Measurements from ENCODE around the gene FCN1. TPM values are rescaled to one million over a fixed set of nuclear protein-coding genes. Genes with fewer than 3 reads are reported as not detected.
"Not testable (repeated sequence)": the region's sequence is repeated elsewhere in the genome, so short reads cannot be mapped to it uniquely, and the experiment has no call there.

FCN1 gene
- total and polyA plus RNA-seq, 2 of the 8 experiments (the other 6 are each of a cell fraction or from before 2014, with no cell fraction given): not detected

DNA sequence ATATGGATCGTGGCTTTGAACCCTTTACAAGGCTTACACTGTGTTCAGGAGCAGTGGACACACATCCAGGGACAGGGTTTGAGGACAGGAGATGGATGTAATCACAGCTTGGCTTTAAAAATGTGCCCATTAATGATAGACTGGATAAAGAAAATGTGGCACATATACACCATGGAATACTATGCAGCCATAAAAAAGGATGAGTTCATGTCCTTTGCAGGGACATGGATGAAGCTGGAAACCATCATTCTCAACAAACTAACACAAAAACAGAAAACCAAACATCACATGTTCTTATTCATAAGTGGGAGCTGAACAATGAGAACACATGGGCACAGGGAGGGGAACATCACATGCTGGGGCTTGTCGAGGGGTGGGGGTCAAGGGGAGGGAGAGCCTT is 60.3 kb downstream of the FCN1 start:
- not testable (repeated sequence) for H4K8ac ChIP-seq (ENCODE audit: extremely low read depth, insufficient read depth, low read length); H3K79me1 ChIP-seq (ENCODE audit: low read depth, low read length); H2BK12ac ChIP-seq (ENCODE audit: low read depth, low read length); FAIRE-seq; H2BK120ac ChIP-seq (replicated peaks; ENCODE audit: low read depth, low read length); H3K27ac ChIP-seq (ENCODE audit: low read depth, low read length); H4K5ac ChIP-seq (ENCODE audit: insufficient read length, low read depth, low read length); H3K4me2 ChIP-seq (ENCODE audit: insufficient read depth in 1 of 2, low read depth in 2 of 2, low read length in 2 of 2); H3K36me3 ChIP-seq (ENCODE audit: control insufficient read depth in 2 of 4, insufficient read depth in 4 of 4, low read length in 3 of 4); DNase-seq (ENCODE audit: low read depth in 1 of 2, low spot score in 2 of 2); H2BK5ac ChIP-seq (ENCODE audit: low read depth, low read length); H3K9ac ChIP-seq (replicated peaks in 1 of 4; ENCODE audit: extremely low read depth in 1 of 4, low read depth in 3 of 4, low read length in 3 of 4); H3K79me2 ChIP-seq (ENCODE audit: control insufficient read depth in 1 of 2, insufficient read depth in 2 of 2, low read length in 2 of 2); H3K56ac ChIP-seq (replicated peaks; ENCODE audit: insufficient read length, low read depth, low read length); H4K20me1 ChIP-seq (replicated peaks in 1 of 2; ENCODE audit: control insufficient read depth in 1 of 2, insufficient read depth in 2 of 2, low read length in 2 of 2); H3K4ac ChIP-seq (replicated peaks; ENCODE audit: insufficient read length, low read depth, low read length); H3K4me3 ChIP-seq (ENCODE audit: extremely low read depth in 1 of 4, insufficient read depth in 2 of 4, low read depth in 3 of 4, low read length in 4 of 4); H3K14ac ChIP-seq (ENCODE audit: insufficient read length); H3K23me2 ChIP-seq (ENCODE audit: low read depth, low read length); H3K23ac ChIP-seq (ENCODE audit: insufficient read length); H3K9me3 ChIP-seq (ENCODE audit: insufficient read depth in 2 of 2, low read depth in 1 of 2, low read length in 1 of 2); H2BK15ac ChIP-seq (ENCODE audit: low read length); H2AK5ac ChIP-seq (ENCODE audit: low read depth, low read length); H2BK20ac ChIP-seq (ENCODE audit: low read length); H2AFZ ChIP-seq (ENCODE audit: low read length); H3K4me1 ChIP-seq (replicated peaks in 1 of 4; ENCODE audit: control insufficient read depth in 3 of 4, insufficient read depth in 4 of 4, low read length in 3 of 4); H4K91ac ChIP-seq (replicated peaks; ENCODE audit: insufficient read length, low read length); H3K18ac ChIP-seq (ENCODE audit: extremely low read depth, low read length); H3K27me3 ChIP-seq (replicated peaks in 1 of 4; ENCODE audit: control insufficient read depth in 3 of 4, extremely low read depth in 1 of 4, insufficient read depth in 3 of 4, low read length in 3 of 4)
- POLR2A ChIA-PET (ENCODE audit: partially characterized antibody): interaction anchor here (0.7 kb wide), 1 partner anchor 492 kb away, joined by 3 read pairs; no protein-coding TSS in a partner anchor
- CTCF ChIA-PET (ENCODE audit: partially characterized antibody): interaction anchor here (1.2 kb wide), 1 partner anchor 78 kb away, joined by 3 read pairs; no protein-coding TSS in a partner anchor
- WGBS, 2 experiments (ENCODE audit: extremely low coverage in 1 of 2, insufficient coverage in 1 of 2, insufficient read length in 1 of 2, insufficient replicate concordance in 2 of 2, low coverage in 1 of 2, low lambda C conversion rate in 2 of 2, missing lambda C conversion rate in 1 of 2): 92% methylated on average over 2 of the region's 2 CpGs; no CpG with 5 or more reads in 1 of the 2 experiments

All from H1 (cell line).